ENCODE measurements around the gene ULK4. TPM values are rescaled to one million over a fixed set of nuclear protein-coding genes. Genes with fewer than 3 reads are reported as not detected.

ULK4 gene
- total RNA-seq, 4 donors from 2014 or later, result 15.8 to 20.6 (median 16.3) TPM

- DNase-seq (ENCODE audit: low spot score) (no peak), ATAC-seq (ENCODE audit: low FRiP score) (no peak)
- no peak for TF ChIP-seq CTCF (IDR thresholded peaks at IDR 0.05)
Measured at GRCh38 chr3:41317298-41317697, 644.6 kb downstream of the ULK4 start.

GRCh38 chr3:41315126-41315525, 646.8 kb downstream of the ULK4 start:
- no peak for DNase-seq (ENCODE audit: low spot score)
- ATAC-seq (ENCODE audit: low FRiP score), result no peak
- TF ChIP-seq CTCF (IDR thresholded peaks at IDR 0.05), result no peak

- no peak for TF ChIP-seq CTCF (IDR thresholded peaks at IDR 0.05)
- ATAC-seq (ENCODE audit: low FRiP score) (no peak), DNase-seq (ENCODE audit: low spot score) (no peak)
Measured at GRCh38 chr3:41308119-41308518, 653.8 kb downstream of the ULK4 start.

- no peak for DNase-seq (ENCODE audit: low spot score)
- ATAC-seq (ENCODE audit: low FRiP score), result no peak
- no peak for TF ChIP-seq CTCF (IDR thresholded peaks at IDR 0.05)
Measured at GRCh38 chr3:41307065-41307464, 654.8 kb downstream of the ULK4 start.

GRCh38 chr3:41304593-41304992, 657.3 kb downstream of the ULK4 start:
- ATAC-seq (ENCODE audit: low FRiP score) (no peak), DNase-seq (ENCODE audit: low spot score) (no peak)
- no peak for TF ChIP-seq CTCF (IDR thresholded peaks at IDR 0.05)

GRCh38 chr3:41302295-41302694, 659.6 kb downstream of the ULK4 start:
- DNase-seq (ENCODE audit: low spot score) (no peak), ATAC-seq (ENCODE audit: low FRiP score) (no peak)
- no peak for TF ChIP-seq CTCF (IDR thresholded peaks at IDR 0.05)

- no peak for DNase-seq (ENCODE audit: low spot score)
- no peak for ATAC-seq (ENCODE audit: low FRiP score)
- TF ChIP-seq CTCF (IDR thresholded peaks at IDR 0.05), result no peak
Measured at GRCh38 chr3:41301548-41301947, 660.4 kb downstream of the ULK4 start.

Measured in omental fat pad (tissue), 4 donors.